GM10266 (cell line): ENCODE results near the gene CXCL8.

Source experiments
- DNase-seq: peaks from one replicate; pipeline ENCODE4 v3.0.0; 2012; ENCODE audit errors: extremely low spot score
- TF ChIP-seq, protein P1 (sequence below): IDR thresholded peaks from 2 replicates; pipeline ENCODE4 v1.5.1; 2012; ENCODE audit warnings: mild to moderate bottlenecking, low read depth; ENCODE audit not compliant: control insufficient read depth, insufficient read depth; ENCODE audit errors: missing control alignments

CXCL8 gene

DNA sequence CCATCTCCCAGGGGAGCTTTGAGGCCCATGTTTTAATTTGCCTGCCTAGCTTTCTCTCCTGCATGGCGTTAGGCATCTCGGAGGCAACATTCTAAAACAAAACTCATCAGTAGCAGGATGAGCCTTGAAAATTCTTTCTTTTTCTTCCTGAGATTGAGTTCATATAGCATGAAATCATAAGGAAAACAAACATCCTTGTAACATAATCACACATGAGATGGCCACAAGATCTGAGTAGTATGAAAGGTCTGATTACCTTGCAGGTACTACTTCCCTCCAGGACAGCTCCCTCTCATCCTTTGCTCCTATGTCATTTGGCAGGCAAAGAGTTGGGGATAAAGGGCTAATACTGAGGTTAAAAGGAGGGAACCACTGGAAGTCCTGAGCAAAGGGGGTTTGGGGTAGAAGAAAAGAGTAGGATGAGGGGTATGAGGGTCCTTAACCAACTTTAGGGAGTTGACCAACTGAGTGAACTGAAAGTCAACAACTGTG is 37.5 kb upstream of the CXCL8 start:
- TF ChIP-seq, protein P1, sequence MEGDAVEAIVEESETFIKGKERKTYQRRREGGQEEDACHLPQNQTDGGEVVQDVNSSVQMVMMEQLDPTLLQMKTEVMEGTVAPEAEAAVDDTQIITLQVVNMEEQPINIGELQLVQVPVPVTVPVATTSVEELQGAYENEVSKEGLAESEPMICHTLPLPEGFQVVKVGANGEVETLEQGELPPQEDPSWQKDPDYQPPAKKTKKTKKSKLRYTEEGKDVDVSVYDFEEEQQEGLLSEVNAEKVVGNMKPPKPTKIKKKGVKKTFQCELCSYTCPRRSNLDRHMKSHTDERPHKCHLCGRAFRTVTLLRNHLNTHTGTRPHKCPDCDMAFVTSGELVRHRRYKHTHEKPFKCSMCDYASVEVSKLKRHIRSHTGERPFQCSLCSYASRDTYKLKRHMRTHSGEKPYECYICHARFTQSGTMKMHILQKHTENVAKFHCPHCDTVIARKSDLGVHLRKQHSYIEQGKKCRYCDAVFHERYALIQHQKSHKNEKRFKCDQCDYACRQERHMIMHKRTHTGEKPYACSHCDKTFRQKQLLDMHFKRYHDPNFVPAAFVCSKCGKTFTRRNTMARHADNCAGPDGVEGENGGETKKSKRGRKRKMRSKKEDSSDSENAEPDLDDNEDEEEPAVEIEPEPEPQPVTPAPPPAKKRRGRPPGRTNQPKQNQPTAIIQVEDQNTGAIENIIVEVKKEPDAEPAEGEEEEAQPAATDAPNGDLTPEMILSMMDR: no peak
- DNase-seq: no peak

DNA sequence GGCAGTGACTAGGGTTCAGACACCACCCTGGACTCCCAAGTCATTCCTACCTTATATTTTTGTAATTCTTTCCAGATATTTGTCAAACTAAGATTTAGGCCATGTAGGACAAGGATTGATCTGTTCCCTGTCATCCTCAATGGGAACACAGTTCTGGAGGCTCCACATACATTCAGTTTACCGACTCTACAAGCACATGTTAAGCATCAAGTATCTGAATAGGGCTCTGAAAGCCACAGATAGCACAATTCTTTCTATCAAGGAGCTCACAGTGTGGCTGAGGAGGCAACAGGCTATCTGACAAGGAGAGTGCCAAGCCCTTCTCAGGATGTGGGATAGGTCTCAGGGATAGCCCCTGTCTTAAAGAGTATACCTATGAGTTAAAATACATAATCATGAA is 37.0 kb upstream of the CXCL8 start:
- DNase-seq: no peak
- TF ChIP-seq, protein P1: no peak

DNA sequence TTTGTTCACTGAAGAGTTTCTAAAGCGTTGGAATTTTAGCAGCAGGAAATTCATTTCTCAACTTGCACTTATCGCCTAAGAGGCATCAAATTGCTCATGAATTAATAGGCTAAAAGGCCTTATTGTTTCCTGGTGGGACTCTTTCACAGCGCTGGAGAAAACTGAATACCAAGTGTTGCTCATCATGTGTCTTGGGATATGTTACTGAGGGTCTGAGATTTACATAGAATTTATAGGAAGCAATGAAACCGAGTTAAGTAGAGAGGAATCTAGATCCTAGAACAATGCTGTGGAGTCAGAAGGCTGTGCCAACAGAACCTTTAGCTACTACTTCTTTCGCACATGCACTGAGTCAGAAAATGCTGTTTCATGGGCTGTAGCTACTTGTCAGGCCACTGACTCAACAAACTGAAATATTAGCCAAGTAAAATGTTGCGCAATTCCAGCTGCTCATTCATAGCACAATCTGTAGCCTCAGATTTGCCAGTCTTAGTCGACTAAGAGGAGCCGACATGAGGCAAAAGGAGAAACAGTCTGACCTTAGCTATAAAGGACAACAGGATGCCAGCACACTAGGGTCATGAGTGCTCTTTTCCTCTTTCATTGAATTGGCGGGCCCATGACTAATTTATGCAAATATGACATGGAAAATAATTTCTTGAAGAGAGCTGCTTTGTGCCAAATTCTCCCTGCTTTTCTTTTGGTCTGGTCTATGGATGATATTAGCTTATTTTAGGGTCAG is 35.9 kb upstream of the CXCL8 start:
- TF ChIP-seq, protein P1: no peak
- DNase-seq: no peak

DNA sequence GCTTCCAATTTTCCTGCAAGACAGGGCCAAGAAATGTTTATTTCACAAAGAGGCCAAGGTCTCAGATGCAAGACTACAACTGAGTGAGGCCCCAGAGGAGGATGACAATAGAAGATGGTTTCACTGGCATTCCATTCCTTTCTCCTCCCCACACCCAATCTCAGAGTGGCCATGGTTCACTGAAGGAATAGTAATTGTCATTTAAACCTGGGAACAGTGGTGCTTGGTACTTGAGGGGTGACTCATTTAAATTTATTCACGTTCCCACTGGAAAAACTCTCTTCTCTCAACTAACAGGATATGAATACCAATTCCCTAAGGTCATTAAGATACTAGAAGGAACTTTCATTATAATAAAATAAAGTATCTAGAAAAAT is 35.3 kb upstream of the CXCL8 start:
- TF ChIP-seq, protein P1: no peak
- no peak for DNase-seq

DNA sequence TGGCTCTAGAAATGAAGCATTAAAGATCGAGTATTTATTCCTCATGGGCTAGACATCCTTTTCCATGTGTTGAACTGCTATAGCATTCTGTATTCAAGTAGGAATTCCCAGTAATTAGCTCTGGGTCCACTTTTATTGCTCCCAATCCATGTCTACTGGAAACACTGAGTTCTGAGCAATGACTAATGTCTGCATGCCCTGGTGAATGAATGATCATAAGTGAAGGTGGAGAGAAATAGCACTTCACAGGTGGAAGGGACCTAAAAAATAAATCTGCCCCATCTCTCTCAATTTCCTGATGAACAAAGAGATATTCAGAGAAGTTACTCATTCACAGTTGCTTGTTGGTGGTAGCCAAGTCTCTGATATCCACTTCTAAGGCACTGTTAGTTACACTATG is 34.6 kb upstream of the CXCL8 start:
- TF ChIP-seq, protein P1: no peak
- DNase-seq: no peak

DNA sequence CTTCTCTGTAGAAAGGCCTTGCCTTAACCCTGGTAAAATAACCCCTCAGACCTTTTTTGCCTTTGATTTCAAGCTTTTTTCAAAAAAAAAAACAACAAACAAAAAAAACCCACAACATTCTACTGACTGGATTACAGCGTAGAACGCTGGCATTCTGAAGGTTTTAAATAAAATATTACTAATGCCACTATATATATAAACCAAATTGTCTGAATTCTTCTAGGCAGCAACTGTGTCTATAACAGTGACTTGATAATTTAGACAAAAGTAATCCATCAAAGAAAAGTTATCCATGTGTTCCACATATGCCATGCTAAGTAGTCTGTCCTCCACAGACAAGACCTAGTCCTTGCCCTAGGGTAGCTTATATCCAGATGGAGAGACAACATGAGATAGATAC is 33.6 kb upstream of the CXCL8 start:
- TF ChIP-seq, protein P1: no peak
- DNase-seq: no peak

DNA sequence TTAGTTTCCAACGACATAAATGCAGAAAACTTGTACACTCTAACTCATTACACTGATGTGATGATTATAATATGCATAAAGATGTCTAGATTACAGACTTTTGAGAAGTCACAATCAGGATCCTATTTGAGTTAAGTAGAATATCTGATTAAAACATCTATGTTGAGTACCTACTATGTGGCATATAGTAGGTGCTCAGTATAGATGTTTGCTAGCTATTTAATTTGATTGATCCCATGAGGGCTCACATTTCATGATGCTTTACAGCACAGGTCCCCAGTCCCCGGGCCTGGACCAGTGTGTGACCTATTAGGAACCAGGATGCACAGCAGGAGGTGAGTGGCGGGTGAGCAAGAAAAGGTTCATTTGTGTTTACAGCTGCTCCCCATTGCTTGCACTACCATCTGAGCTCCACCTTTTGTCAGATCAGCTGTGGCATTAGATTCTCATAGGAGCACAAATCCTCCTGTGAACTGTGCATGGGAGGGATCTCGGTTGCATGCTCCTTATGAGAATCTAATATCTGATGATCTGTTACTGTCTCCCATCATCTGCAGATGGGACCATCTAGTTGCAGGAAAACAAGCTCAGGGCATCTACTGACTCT is 33.0 kb upstream of the CXCL8 start:
- TF ChIP-seq, protein P1: no peak
- no peak for DNase-seq
